NOMO-1 treated with dmso at 0.1 percent for 144 hours (cell line): ENCODE results near the gene ADAMTS9.

Experiments used
- DNase-seq: peaks from one replicate; lab custom pipeline; 2025; ENCODE audit not compliant: unreplicated experiment; lab: John Stamatoyannopoulos, UW

The ADAMTS9 gene

GRCh38 chr3:64620020-64620419 lies 67.8 kb downstream of the ADAMTS9 start:
- no peak for DNase-seq

GRCh38 chr3:64619216-64619615 lies 68.6 kb downstream of the ADAMTS9 start:
- no peak for DNase-seq

- DNase-seq, result no peak
Observed at GRCh38 chr3:64617610-64618009, 70.2 kb downstream of the ADAMTS9 start.

- no peak for DNase-seq
Observed at GRCh38 chr3:64616953-64617352, 70.8 kb downstream of the ADAMTS9 start.

GRCh38 chr3:64612916-64613526 lies 74.8 kb downstream of the ADAMTS9 start:
- no peak for DNase-seq

GRCh38 chr3:64612082-64612860 lies 75.5 kb downstream of the ADAMTS9 start:
- DNase-seq, result peak; percentile 39

- no peak for DNase-seq
Observed at GRCh38 chr3:64608741-64609140, 79.1 kb downstream of the ADAMTS9 start.

GRCh38 chr3:64607032-64607551 lies 80.7 kb downstream of the ADAMTS9 start:
- no peak for DNase-seq

GRCh38 chr3:64604313-64604712 lies 83.5 kb downstream of the ADAMTS9 start:
- DNase-seq, result no peak

- no peak for DNase-seq
Observed at GRCh38 chr3:64601824-64602223, 86.0 kb downstream of the ADAMTS9 start.

GRCh38 chr3:64600246-64600950 lies 87.4 kb downstream of the ADAMTS9 start:
- DNase-seq, result no peak

- no peak for DNase-seq
Observed at GRCh38 chr3:64599651-64600050, 88.1 kb downstream of the ADAMTS9 start.

GRCh38 chr3:64595253-64595694 lies 92.5 kb downstream of the ADAMTS9 start:
- DNase-seq, result no peak

- DNase-seq, result no peak
Observed at GRCh38 chr3:64594134-64594533, 93.7 kb downstream of the ADAMTS9 start.

GRCh38 chr3:64593350-64593749 lies 94.5 kb downstream of the ADAMTS9 start:
- DNase-seq, result no peak

- DNase-seq, result no peak
Observed at GRCh38 chr3:64591615-64592014, 96.2 kb downstream of the ADAMTS9 start.

- no peak for DNase-seq
Observed at GRCh38 chr3:64588380-64588779, 99.4 kb downstream of the ADAMTS9 start.

GRCh38 chr3:64586952-64587351 lies 100.8 kb downstream of the ADAMTS9 start:
- no peak for DNase-seq

GRCh38 chr3:64584179-64584578 lies 103.6 kb downstream of the ADAMTS9 start:
- no peak for DNase-seq

- DNase-seq, result no peak
Observed at GRCh38 chr3:64578797-64579196, 109.0 kb downstream of the ADAMTS9 start.

- no peak for DNase-seq
Observed at GRCh38 chr3:64578062-64578770, 109.6 kb downstream of the ADAMTS9 start.
